Measurements from ENCODE around the gene DOCK2. TPM values are rescaled to one million over a fixed set of nuclear protein-coding genes. Genes with fewer than 3 reads are reported as not detected.

DOCK2 gene
- total and polyA plus RNA-seq, 8 donors, result 4.3 to 101 (median 5.3) TPM

GRCh38 chr5:169973056-169973455 lies 336.0 kb downstream of the DOCK2 start:
- H3K9me3 ChIP-seq, result no peaks in the 10 kb centered on the region
- intact Hi-C loops (cut with DNase I), result no loop called here
- ATAC-seq (no peak), DNase-seq (no peak)
- no peak for TF ChIP-seq CTCF (IDR thresholded peaks at IDR 0.05)
- H3K27ac ChIP-seq, result no peak overlapping the region
- H3K36me3 ChIP-seq, result no peaks in the 10 kb centered on the region
- no peak overlapping the region for H3K4me3 ChIP-seq
- peaks cover 0 to 8% of the 10 kb centered on the region in 2 donors for H3K4me1 ChIP-seq
- no peaks in the 10 kb centered on the region for H3K27me3 ChIP-seq

- no peak for ATAC-seq
- peaks cover 0 to 5% of the 10 kb centered on the region in 2 donors for H3K27me3 ChIP-seq
- H3K4me1 ChIP-seq, result peaks cover 0 to 8% of the 10 kb centered on the region in 2 donors
- no peaks in the 10 kb centered on the region for H3K9me3 ChIP-seq
- TF ChIP-seq CTCF (IDR thresholded peaks at IDR 0.05), result no peak
- no peak overlapping the region for H3K27ac ChIP-seq
- H3K36me3 ChIP-seq, result no peaks in the 10 kb centered on the region
- intact Hi-C loops (cut with DNase I), result no loop called here
- no peak overlapping the region for H3K4me3 ChIP-seq
- DNase-seq, result no peak
Observed at GRCh38 chr5:169974121-169974770, 337.2 kb downstream of the DOCK2 start.

- no peak for TF ChIP-seq CTCF (IDR thresholded peaks at IDR 0.05)
- Histone ChIP-seq H3K4me1 (no peaks in the 10 kb centered on the region), H3K36me3 (peaks cover 0 to 8% of the 10 kb centered on the region in 2 donors), H3K27me3 (peaks cover 4 to 11% of the 10 kb centered on the region in 2 donors), H3K27ac (no peak overlapping the region), H3K4me3 (no peak overlapping the region), H3K9me3 (no peaks in the 10 kb centered on the region)
- ATAC-seq, result no peak
- DNase-seq, result no peak
- intact Hi-C loops (cut with DNase I), result no loop called here
Observed at GRCh38 chr5:169978714-169979113, 341.6 kb downstream of the DOCK2 start.

- Histone ChIP-seq H3K27ac (no peak overlapping the region), H3K4me1 (no peaks in the 10 kb centered on the region), H3K27me3 (peaks cover 4 to 11% of the 10 kb centered on the region in 2 donors), H3K9me3 (no peaks in the 10 kb centered on the region), H3K4me3 (peak overlapping the region in 1 of 2 donors; percentile 1), H3K36me3 (peaks cover 0 to 17% of the 10 kb centered on the region in 2 donors)
- ATAC-seq (no peak), DNase-seq (peak in 1 of 4 donors; percentile 16)
- no peak for TF ChIP-seq CTCF (IDR thresholded peaks at IDR 0.05)
- intact Hi-C loops (cut with DNase I), result loop anchor here in 1 of 2 donors (10.0 kb wide), 1 partner anchor 275 kb away; no protein-coding TSS in a partner anchor
Observed at GRCh38 chr5:169979871-169980270, 342.8 kb downstream of the DOCK2 start.

- peaks cover 4 to 11% of the 10 kb centered on the region in 2 donors for H3K27me3 ChIP-seq
- no peak within 1 kb of the TSS for H3K27ac ChIP-seq
- H3K4me1 ChIP-seq, result no peaks in the 10 kb centered on the region
- H3K36me3 ChIP-seq, result peaks cover 0 to 19% of the 10 kb centered on the region in 2 donors
- peak within 1 kb of the TSS in 1 of 2 donors; percentile 1 for H3K4me3 ChIP-seq
- no peaks in the 10 kb centered on the region for H3K9me3 ChIP-seq
- intact Hi-C loops (cut with DNase I), result loop anchor here in 1 of 2 donors (10.0 kb wide), 1 partner anchor 276 kb away; no protein-coding TSS in a partner anchor
- TF ChIP-seq CTCF (IDR thresholded peaks at IDR 0.05), result peak; percentile 45 to 63
- ATAC-seq (peak; percentile 94), DNase-seq (peak in 3 of 4 donors; percentile 40 to 88 (median 88))
Observed at GRCh38 chr5:169980418-169981053, 343.5 kb downstream of the DOCK2 start, which contains the start of gene INSYN2B. Gene INSYN2B (minus strand): TSS chr5:169980495. CDS start chr5:169883898, 96,597 bp downstream.
